Muscle of leg (tissue), 9 donors: Measurements from ENCODE around the gene FAF1. TPM values are rescaled to one million over a fixed set of nuclear protein-coding genes. Genes with fewer than 3 reads are reported as not detected.

Source experiments
- polyA plus RNA-seq, 8 donors: library from polyadenylated mRNA; unstranded; fragments of 120-200 nt; gene quantifications; one replicate each; pipeline versions ENCODE4 v1.2.1 to v1.2.3, GENCODE V29; 2013; ENCODE audit warnings: inconsistent platforms in 1 of 8, low replicate concordance in 1 of 8; ENCODE audit not compliant: insufficient read length in 8 of 8, insufficient read depth in 1 of 8
- total RNA-seq: library from RNA; stranded (reverse); fragments of 120-200 nt; gene quantifications from one replicate; pipeline ENCODE4 v1.2.4, GENCODE V29; 2013

FAF1 gene
- total and polyA plus RNA-seq, 9 donors = 35.6 to 51.7 (median 38.6) TPM

Other genes starting within 250 kb of the FAF1 start
- 10.9 TPM for gene CDKN2C, start 10.0 kb upstream of the FAF1 start, total RNA-seq
- gene CDKN2C, start 10.0 kb upstream of the FAF1 start, polyA plus RNA-seq = 10 to 100 TPM; 10.7 to 18.6 (median 16.2) TPM
- gene C1orf185, start 142.0 kb upstream of the FAF1 start, total RNA-seq = not detected
- not detected for gene C1orf185, start 142.0 kb upstream of the FAF1 start, polyA plus RNA-seq